Skin epidermis (tissue), 12 donors: ENCODE results near the gene EFCAB14.
A peak's percentile ranks its signal among the peaks of the same experiment; 100 is the strongest.
"Not testable (repeated sequence)": the region's sequence is repeated elsewhere in the genome, so short reads cannot be mapped to it uniquely, and the experiment has no call there.

ENCODE experiments used
- H3K27ac ChIP-seq, 21 experiments: fragments of 200-600 bp; sonication (generic) in 11 of 21; one replicate each; pipeline ENCODE4 v1.5.0; 2020; ENCODE audit warnings: mild to moderate bottlenecking in 3 of 21, inconsistent platforms in 2 of 21, moderate library complexity in 2 of 21
- H3K4me3 ChIP-seq, 7 experiments: fragments of 200-600 bp; sonication (generic) in 2 of 7; one replicate each; pipeline ENCODE4 v1.5.0; 2020; ENCODE audit warnings: inconsistent platforms in 2 of 7, mild to moderate bottlenecking in 2 of 7, moderate library complexity in 1 of 7

EFCAB14 gene

DNA sequence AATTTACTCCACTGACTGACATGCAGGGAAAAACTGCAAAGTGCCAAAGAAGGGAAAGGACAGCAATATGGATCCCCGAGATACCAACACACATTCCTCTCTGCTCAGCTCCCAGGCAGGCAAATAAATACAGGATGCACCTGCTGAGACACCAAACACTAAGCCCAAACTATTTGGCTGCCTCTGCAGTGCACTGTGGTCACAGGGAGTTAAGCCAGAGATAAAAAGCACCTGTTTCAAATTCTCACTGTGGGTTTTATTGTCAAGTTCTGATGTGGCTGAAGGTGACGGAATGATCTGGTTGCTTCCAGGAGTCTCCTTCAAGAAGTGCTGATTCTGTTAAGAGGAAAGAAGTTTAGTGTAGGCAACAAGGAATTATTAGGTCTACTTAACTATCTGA is 29.6 kb downstream of the EFCAB14 start:
- no peak overlapping the region for H3K4me3 ChIP-seq
- H3K27ac ChIP-seq: no peak overlapping the region

DNA sequence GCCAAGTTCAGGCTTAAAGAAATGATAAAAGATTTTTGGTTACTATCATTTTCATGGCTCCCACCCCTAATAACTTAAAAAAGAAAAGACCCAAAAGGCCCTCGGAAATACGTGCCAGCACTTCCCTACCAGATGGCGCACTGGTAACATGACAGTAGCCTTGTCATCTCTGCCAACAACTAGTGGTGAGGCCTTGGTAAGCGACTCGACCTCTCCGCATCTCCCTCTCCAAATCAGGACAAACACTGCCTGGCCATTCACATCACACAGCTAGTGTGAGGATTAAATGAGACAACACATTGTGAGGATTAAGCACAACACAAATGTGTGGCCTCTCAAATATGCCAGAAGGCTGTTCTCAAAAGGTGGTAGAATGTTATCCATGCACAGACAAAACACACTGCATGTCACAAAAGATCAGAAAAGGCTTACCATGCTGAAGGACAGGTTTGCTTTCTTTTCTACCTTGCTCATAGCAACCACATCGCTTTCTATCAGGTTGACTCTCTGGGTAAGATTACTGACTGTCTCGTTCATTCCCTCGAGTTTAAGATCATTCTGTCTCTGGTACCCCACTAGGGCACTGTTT is 30.9 kb downstream of the EFCAB14 start:
- no peak overlapping the region for H3K27ac ChIP-seq
- no peak overlapping the region for H3K4me3 ChIP-seq

DNA sequence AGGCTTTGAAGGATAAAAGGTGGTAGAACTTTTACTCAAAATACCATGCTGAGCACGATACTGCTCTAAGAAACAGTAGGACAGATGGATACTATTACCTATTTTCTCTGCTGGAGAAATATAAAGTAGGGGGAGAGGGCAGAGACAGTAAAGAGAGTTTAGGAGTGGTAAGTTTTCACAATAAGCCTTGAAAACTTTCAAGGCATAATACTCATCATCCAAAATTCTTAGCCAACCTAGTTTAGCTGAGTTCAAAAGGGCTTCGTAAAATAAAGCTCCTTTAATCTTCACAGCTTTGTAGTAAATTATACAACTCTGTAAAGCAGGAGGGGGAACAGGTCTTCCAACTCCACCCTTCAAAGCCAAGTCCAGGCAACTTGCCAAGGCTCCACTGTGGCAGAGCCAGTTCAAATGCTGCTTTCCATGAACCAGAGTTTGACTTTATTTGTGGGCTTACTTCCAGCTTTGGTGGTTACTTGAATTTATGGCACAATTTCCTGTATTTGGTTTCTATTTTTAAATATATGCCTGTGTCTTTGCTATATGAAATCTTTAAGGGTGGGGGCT is 31.7 kb downstream of the EFCAB14 start:
- Histone ChIP-seq H3K27ac (no peak overlapping the region), H3K4me3 (no peak overlapping the region)

DNA sequence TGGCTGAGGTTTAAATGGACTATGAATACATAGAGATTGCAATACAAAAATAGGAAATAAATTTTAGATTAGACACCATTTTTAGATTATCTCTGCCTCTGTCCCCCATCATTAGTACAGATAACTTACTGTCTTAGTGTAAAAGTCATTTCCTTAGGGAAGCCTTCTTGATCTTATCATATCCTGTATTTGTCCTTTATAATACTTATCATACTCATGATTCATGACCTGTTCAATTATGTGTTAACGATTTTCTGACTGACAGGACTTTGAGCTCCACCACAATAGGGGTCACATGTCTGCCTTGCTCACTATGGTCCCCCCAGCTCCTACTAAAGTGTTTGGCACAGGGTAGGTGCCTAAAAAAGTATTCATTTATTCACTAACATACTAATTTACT is 32.7 kb downstream of the EFCAB14 start:
- Histone ChIP-seq H3K27ac (no peak overlapping the region), H3K4me3 (no peak overlapping the region)

DNA sequence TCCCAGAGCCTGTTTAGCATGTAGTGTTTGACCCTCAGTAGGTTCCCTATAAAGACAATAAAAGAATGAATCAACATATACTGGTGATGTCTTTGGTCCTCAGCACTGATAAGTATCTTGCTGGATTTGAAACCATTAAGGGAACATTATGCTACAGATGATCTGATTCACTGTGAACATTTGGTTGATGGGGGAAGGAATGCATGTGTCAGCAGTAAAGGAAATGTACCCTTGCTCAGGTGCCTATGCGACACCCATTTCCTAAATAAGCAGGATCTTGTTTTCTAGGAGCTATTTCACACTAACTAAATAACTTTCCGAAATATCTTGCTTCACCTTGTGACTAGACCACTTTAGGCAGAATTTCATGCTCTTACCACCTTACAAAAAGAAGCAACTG is 34.2 kb downstream of the EFCAB14 start:
- no peak overlapping the region for H3K4me3 ChIP-seq
- H3K27ac ChIP-seq: no peak overlapping the region

DNA sequence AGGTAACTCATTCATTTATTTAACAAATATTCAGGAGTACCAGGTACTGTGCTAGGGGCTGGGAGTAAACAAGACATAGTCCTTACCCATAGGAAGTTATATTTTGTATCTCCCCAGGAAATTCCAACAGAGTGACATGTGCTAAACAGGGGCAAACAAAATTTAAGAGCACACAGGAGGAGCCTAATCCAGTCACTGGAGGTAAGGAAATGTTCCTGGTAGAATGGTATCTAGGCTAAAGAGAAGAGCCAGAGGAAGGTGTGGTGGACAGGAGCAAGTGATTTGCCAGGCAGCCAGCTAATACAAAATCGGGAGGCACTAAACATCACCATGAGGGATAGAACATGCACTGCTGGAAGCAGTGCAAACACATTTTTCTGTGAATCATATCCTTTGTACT is 36.9 kb downstream of the EFCAB14 start:
- H3K27ac ChIP-seq: no peak overlapping the region

DNA sequence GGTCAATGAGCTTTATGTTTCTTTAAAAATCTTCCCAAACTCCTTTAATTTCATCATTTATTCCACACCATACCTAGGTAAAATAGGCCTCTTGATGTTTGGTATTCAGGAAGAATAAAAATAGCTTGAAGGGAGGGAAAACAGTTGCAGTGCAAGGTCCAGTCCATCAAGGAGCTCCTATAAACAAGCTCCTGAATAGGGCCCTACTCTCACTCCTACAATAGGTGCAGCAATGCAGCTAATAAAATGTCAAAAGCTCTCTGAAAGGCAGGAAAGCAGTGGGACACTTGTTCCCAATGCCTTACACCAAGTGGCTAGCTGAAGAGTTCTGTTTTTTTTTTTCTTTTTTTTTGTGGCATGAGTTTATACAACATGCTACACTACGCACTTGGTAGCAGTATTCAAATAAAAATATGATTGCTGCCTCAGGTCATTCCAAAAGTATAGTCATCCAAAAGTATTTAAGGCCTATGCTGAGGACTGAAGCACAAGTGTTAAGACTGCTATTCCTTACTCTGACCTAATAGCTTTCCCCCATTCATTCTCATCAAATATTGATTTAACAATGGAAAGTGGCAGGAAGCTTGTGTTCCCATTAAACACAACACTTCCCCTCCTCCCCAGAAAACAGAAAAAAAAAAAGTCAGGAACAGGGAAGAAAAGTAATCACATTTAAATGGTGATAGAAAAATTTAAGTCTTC is 37.4 kb downstream of the EFCAB14 start:
- no peak overlapping the region for H3K27ac ChIP-seq
- H3K4me3 ChIP-seq: no peak overlapping the region

More for the DNA sequence above, 36.9 kb downstream of the EFCAB14 start:
- no peak overlapping the region for H3K4me3 ChIP-seq

DNA sequence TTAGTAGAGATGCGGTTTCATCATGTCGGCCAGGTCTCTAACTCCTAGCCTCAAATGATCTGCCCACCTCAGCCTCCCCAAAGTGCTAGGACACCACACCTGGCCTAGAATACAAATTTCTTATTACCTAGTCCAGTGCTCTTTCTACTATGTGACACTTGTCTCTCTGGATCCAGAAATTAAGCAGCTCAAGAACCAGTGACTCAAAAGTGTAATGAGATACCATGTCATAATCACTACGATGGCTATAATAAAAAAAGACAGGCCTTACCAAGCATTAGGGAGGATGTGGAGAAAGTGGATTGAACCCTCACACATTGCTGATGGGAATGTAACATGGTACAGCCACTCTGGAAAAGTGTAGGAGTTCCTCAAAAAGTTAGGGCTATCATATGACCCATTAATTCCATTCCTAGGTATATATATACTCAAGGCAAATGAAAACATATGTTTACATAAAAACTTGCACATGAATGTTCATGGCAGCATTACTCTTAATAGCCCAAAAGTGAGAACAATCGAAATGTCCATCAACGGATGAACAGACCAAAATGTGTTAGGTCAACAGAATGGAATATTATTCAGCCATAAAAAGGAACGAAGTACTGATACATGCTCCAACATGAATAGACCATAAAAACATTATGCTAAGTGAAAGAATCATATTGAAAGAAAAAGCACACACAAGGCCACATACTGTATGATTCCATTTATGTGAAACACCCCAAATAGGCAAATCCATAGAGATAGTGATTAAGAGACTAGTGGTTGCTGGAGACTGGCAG is 38.9 kb downstream of the EFCAB14 start:
- no peak overlapping the region for H3K27ac ChIP-seq
- H3K4me3 ChIP-seq: no peak overlapping the region

DNA sequence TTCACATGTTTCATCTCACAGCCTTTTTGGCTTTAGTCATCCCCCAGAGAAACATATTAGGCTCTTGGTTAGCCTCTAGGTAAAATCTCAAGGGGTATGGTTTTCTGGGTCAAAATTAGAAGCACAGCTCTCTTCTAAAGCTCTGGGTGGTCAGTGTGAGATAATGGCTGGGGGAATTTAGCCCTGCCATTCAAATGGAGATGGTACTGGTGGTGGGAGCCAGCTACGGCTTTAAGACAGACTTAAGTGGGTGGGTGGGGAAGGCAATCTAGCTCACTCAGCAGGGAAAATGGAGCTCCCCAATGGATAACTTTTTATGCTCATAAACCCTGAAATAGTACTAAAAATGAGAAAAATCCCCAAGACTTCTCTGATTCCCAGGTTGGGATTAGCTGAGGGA is 41.6 kb downstream of the EFCAB14 start:
- no peak overlapping the region for H3K4me3 ChIP-seq
- H3K27ac ChIP-seq: no peak overlapping the region

DNA sequence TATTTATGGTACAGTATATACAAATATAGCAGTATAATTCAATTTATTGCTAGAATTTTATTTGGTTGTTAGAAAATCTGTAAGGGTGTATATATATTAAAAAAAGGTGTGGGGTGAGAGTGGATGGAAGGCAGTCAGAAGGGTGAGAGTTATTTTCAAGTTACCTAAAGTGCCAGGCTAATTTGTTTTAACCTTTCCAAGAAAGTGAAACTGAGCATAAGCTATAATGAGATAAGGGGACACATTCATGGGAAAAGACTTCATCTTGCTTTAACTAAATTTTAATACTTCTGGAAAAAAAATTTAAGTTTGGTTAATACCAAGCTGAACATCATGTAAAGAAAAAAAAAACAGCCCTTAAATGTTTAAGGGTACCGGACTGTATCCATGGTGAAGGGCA is 42.4 kb downstream of the EFCAB14 start:
- Histone ChIP-seq H3K27ac (peak overlapping the region in 2 of 21 experiments; percentile 29 to 74), H3K4me3 (no peak overlapping the region)

DNA sequence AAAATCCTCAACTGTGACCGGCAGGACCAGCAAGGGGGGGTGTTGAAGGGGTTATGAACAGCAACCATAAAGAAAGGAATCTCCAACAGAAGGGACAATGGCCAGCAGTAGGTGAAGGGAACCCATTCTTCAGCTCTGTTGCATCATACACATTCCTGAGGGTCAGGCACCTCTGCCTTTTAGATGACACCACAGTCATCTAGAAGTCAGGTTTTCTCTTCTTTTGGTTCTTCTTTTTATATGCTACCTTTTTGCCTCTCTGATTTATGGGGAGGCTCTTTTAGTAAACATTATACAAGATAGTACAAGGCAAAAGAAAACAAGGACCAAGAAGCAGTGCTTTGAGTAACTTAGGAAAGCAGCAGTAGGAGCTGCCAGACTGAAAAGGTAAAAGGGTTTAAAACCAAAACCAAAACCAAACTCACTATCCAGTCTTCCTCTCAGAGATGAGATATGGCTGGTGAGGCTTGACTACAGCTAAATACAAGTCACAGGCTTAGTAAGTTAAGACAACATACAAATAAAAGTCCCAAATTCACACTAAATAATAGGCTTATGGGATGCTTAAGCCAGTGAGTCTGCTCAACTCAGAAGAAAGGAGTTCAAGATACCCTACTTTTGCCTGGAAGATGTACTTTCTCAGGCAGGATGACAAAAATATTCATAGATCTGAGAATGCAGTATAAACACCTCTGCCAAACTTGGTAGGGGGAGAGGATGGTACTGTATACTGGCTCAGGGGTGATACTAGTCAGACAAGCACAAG is 43.2 kb downstream of the EFCAB14 start:
- H3K27ac ChIP-seq: peak overlapping the region in 5 of 21 experiments; percentile 29 to 77 (median 53)

DNA sequence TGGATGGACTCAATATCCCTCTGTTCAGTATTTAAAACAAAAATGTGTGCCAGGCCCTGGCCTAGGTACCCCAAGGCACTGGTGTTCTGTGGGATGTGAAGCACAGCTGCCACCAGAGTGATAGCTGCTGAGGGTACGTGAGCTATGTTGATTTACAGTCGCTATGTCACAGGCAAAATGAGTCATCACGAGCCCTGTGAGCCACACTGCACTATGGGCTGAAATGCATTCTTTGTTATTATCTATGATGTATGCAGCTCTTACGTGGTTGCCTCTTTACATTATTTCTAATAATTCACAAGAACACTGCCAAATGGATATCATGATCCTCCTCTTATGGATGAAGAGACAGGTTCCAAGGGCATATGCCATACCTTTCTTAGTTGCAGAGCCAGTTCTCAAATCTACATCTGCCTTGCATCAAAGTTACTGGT is 45.1 kb downstream of the EFCAB14 start:
- no peak overlapping the region for H3K4me3 ChIP-seq
- H3K27ac ChIP-seq: no peak overlapping the region

More for the DNA sequence above, 43.2 kb downstream of the EFCAB14 start:
- H3K4me3 ChIP-seq: no peak overlapping the region

DNA sequence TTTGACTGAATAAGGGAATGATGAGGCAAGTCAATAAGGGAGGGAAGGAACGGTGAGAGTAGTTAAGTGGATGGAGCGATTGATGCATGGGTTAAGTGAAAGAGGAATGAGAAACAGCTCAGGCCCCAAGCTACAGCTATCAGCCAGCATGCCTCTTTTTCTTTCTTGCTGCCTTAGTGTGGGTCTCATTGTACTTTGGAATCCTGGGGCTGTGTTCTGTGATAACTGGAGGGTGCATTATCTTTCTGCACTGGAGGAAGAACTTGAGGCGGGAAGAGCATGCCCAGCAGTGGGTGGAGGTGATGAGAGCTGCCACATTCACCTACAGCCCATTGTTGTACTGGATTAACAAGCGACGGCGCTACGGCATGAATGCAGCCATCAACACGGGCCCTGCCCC is 46.2 kb downstream of the EFCAB14 start:
- Histone ChIP-seq H3K27ac (no peak overlapping the region), H3K4me3 (no peak overlapping the region)

DNA sequence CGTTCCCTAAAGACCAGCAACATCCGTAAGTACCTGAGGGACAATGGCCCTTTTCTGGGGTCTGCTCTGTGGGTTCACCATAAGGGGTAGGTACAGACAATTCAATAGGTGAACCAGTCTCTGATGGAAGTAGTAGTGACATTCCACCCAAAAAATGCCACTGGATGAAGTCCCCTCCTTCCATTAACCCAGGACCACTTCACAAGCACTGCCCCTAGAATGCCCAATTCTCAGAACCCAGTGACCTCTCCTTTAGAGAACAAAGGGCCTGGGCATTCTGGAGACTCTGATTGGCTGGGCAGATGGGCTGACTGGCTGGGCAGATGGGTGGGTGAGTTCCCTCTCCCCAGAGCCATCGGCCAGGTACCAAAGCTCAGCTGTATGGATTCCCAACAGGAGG is 47.4 kb downstream of the EFCAB14 start, which contains the start of gene TEX38:
Gene TEX38 (plus strand): TSS at position 301 of the 400 bp plus-strand sequence. CDS start 81 bp downstream, at position 382.
- no peak within 1 kb of the TSS for H3K27ac ChIP-seq
- H3K4me3 ChIP-seq: no peak within 1 kb of the TSS

DNA sequence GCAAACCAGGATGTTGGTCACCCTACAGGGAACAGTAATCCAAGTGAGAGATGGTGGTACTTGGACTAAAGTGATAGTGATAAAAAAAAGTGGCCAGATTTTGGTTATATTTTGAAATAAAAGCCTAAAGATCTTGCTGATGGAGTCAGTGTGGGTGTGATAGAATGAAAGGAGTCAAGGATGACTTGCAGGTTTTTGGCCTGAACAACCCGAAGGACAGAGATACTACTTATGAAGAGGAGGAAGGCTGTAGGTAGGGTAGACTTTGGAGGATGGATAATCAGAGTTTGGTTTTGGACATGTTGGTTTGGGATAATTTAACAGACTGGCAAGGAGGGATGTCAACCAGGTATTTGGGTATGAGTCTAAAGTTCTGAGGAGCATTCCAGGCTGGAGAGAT is 48.8 kb downstream of the EFCAB14 start:
- H3K27ac ChIP-seq: no peak overlapping the region
- H3K4me3 ChIP-seq: no peak overlapping the region

DNA sequence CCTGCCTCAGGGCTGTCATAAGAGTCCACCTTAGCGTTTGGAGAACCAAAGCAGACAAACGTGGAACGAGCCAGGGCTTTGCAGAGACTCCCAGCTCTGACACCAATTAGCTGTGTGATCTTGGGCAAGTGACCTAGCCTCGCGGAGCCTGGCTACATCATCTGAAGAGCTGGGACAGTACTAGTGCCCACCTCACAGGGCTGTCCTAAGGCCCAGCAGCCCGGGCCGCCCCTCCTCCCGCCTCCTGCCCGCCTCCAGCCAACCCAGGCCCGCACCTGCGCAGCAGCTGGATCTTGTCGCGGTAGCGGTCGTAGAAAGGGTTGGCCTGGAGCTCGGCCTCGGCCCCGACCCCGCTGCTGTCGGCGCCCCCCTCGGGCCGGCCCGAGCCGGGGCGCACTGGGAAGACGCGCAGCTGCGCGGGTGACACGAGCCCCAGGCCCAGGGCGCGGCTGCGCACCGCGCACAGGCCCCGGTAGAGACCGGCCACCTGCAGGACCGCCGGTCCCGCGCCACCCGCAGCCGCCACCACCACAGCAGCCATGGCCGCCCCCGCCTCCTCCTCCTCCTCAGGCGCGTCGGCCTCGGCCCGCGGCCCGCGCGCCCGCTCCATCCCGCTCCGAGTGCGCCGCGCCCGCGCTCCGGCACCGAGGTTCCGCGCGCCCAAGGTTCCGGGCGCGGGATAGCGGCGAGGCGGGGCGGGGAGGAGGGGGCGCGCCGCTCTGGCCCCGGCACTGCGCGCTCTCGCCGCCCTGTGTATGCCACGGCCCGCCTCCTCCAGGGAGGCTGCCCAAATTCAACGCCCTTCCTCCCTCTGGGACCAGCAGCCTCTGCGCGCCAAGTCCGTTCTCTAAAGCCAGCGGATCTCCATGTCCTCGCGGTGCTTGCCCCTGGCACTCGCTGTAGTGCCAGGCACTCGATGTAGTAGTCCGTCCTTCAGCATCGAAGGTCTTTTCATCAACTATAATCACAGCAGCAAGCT is 50.8 kb downstream of the EFCAB14 start, which contains the start of gene ATPAF1:
Gene ATPAF1 (minus strand): TSS at position 583 of the 979 bp plus-strand sequence. CDS start 42 bp downstream, at position 541.
- Histone ChIP-seq H3K4me3 (peak within 1 kb of the TSS; percentile 56 to 99 (median 78)), H3K27ac (peak within 1 kb of the TSS; percentile 31 to 90 (median 83))

DNA sequence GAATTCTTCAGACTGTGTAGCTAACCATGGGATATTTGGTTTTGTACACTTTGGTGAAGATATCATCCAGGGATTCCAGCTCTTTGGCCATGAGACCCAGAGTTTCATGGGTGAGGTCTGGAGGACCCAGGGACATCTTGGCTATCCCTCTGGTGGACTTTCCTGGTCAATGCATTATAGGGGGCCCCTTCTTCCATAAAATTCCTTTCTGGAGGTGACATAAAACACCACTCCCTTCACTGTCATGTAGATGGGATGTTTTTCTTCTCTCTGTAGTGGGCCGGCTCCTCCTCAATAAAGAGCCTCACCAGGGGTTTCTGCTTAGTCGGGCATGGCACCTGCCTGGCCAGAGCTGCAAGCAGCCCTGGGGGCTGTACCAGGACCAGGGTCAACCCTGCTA is 52.9 kb downstream of the EFCAB14 start:
- Histone ChIP-seq H3K4me3 (no peak overlapping the region), H3K27ac (no peak overlapping the region)

DNA sequence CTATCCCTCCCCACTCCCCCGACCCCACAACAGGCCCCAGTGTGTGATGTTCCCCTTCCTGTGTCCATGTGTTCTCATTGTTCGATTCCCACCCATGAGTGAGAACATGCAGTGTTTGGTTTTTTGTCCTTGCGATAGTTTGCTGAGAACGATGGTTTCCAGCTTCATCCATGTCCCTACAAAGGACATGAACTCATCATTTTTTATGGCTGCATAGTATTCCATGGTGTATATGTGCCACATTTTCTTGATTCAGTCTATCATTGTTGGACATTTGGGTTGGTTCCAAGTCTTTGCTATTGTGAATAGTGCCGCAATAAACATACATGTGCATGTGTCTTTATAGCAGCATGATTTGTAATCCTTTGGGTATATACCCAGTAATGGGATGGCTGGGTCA is 56.0 kb downstream of the EFCAB14 start:
- not testable (repeated sequence) for H3K4me3 ChIP-seq, H3K27ac ChIP-seq
